Head of caudate nucleus (tissue), 42 donors: ENCODE measurements around the gene DDAH1.
A peak's percentile ranks its signal among the peaks of the same experiment; 100 is the strongest.

Experiments
- DNase-seq, 42 donors: peaks; one replicate each; pipeline versions ENCODE4 v3.0.0 to v3.0.0-alpha.2; 2020 to 2021; ENCODE audit warnings: mixed read lengths in 7 of 42
- intact Hi-C: fragments of 100-400 bp; cut with DNase I; formaldehyde crosslinking; loops from one replicate; pipeline ENCODE4 v1.15.0; 2022

The DDAH1 gene

DNA sequence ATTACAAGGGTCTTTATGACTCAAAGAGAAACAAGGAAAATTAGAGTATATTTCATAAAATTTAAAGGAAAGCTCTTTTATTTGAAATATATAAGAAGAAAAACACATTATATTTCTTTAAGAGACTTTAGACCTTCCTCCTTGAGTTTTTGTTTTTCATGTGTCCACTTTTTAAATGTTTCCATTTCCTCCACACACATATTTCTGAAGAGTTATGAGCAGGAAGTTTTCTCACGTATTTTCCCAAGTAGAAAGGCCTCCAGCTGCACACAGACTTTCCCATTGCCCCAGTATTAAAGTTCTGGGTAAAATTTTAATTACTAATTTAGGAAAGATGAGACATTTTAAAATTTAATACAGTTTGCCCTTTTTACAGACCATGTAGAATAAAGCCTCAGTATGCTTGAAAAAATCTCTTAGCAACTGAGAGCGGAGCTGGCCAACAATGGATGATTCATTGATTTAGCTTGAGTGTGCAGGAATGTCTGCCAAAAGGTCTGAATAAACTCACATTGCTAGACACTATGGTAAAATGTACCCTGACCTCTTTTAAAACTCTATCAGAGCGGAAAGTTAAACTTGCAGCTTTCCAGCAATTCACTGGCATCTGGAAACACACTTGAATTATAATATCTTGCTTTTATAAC, 57.9 kb downstream of the DDAH1 start:
- intact Hi-C loops: no loop called here
- DNase-seq: peak in 16 of 42 donors; percentile 6 to 68 (median 29)

GRCh38 chr1:85406081-85406480, 58.9 kb downstream of the DDAH1 start:
- DNase-seq: no peak
- intact Hi-C loops: no loop called here

DNA sequence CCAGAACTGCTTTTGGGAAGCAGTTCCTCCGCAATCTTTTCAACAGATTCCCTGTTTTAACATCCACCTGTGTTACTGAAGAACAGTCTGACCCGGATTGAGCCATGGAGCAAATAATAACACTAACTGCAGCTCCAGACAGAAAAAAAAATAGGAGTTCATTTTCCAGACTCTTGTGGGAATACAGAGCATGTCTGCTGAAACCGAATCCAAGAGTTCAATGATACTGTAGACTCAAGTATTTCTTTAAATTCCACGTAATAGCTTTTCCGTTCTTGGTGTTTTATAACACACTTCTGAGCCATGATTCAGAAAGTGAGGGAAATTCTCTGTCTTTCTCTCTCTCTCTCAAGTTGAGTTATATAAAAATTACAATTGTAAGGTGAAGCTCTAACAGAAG, 60.6 kb downstream of the DDAH1 start:
- intact Hi-C loops: no loop called here

DNA sequence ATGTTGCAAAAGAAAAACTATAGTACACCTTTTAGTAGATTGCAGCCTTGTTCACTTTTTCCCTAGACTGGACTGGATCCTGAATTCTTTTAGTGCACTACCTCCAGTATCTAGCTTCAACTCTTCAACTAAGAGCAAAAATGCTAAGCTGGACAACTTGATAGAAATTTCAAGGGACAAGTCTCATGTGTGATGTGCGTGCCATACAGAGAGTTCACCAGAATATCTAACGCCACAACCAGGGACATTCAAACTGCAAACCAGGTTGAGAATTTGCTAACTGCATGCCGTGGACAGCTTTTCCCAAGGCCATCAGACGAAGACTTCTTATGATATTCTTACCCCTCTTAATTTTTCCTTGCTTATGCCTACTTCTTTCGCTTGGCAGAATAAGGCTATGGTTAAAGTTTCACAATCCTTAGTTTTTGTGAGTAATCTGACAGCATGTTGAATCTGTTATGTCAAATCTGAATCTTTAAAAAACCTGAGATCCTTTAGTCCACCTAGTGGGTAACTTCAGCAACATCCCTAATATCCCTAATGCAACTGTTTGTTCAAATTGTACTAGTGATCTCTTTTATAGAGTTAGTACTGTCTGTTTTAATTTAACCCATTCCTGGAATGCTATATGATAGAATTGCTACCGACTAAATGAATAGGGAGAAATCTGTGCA, 66.4 kb downstream of the DDAH1 start:
- DNase-seq: no peak
- intact Hi-C loops: no loop called here

More for the DNA sequence above, 60.6 kb downstream of the DDAH1 start:
- DNase-seq: no peak

DNA sequence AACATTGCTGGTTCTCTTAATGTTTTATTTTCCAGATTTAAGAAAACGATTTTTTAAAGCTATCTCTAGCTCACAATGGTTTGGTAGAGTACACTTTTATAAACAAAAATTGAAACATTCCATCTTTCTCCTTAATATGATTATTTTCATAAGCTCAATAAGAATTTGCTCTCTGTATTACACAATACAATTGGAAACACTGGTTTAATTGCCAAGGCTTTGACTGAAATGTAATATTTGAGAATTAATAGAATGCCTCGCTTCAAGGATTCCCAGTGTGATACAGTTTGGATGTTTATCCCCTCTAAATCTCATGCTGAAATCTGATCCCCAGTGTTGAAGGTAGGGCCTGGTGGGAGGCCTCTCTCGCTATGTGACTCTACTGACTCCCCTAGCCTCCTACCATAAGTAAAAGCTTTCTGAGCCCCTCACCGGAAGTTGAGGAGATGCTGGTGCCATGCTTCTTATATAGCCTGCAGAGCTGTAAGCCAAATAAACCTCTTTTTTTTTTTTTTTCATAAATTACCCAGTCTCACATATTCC, 67.4 kb downstream of the DDAH1 start:
- intact Hi-C loops: no loop called here
- DNase-seq: no peak

GRCh38 chr1:85396194-85396593, 68.8 kb downstream of the DDAH1 start:
- intact Hi-C loops: no loop called here
- DNase-seq: no peak

DNA sequence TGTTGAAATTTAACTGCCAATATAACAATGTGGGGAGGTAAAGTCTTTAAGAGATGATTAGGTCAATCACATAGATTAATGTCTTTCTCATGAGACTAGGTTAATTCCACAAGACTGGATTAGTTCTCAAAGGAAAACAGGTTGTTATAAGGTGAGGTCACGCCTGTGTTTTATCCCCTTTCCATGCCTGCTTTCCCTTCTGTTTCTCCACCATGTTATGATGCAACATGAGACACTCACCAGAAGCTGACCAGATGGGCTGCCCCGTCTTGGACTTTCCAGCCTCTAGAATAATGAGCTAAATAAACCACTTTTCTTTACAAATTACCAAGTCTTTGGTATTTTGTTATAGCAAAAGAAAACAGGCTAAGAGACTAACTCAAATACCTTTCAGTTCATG, 70.8 kb downstream of the DDAH1 start:
- intact Hi-C loops: no loop called here
- no peak for DNase-seq

GRCh38 chr1:85393490-85393889, 71.5 kb downstream of the DDAH1 start:
- no peak for DNase-seq
- intact Hi-C loops: no loop called here

GRCh38 chr1:85388416-85388815, 76.5 kb downstream of the DDAH1 start:
- no peak for DNase-seq
- intact Hi-C loops: no loop called here

DNA sequence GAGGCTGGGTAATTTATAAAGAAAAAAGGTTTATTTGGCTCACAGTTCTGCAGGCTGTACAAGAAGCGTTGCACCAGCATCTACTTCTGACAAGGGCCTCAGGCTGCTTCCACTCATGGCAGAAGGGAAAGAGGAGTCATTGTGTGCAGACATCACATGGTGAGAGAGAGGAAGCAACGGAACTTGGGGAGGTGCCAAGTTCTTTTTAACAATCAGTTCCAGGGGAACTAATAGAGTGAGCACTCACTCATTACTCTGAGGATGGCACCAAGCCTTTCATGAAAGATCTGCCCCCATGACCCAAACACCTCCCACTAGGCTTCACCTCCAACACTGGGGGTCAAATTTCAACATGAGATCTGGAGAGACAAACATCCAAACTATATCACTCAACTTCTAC, 77.2 kb downstream of the DDAH1 start:
- intact Hi-C loops: no loop called here
- DNase-seq: no peak

- intact Hi-C loops: no loop called here
- no peak for DNase-seq
Observed at GRCh38 chr1:85386068-85386722, 78.8 kb downstream of the DDAH1 start.

DNA sequence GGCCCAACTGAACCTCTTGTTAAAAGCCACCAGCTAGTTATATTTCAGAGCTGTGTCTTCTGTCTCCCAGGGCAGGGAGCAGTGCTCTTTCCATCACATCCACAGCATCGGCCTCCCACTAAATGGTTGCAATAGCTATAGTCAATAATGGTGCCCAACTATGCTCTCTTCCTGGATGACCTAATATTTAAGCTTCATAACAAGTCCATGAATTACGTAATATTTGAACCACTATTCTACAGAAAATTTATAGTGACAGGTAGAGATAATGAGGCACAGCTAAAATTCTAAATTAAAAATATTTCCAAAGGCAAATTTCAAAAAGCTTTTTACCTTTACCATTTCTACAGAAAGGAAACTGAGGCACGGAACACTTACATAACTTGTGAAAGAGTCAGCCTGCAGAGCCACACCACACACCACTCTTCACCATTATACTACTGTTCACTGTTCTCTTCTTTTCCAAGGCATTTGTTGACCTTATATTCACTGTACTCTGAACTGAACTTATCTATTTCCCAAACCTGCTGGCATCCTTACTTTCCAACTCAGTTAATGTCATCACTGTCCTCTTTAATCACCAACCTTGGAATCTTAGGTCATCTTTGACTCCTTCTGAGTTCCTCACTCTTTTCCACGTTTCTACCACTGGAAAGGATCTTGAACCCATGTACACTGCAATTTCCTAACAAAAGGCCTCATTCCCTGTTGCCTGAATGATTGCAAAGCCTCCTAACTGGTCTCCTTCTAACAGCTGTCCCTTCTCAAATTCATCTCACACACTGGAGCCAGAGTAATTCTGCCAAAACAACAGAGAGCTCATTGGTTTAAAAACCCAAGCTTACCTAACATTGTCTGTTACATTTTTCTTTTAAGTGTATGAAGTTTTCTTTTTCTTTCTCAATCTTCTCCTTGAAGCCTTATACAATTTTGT, 85.5 kb downstream of the DDAH1 start:
- intact Hi-C loops: no loop called here

GRCh38 chr1:85378534-85378933, 86.4 kb downstream of the DDAH1 start:
- intact Hi-C loops: no loop called here
- DNase-seq: no peak

More for the DNA sequence above, 85.5 kb downstream of the DDAH1 start:
- peak in 1 of 42 donors; percentile 6 for DNase-seq

DNA sequence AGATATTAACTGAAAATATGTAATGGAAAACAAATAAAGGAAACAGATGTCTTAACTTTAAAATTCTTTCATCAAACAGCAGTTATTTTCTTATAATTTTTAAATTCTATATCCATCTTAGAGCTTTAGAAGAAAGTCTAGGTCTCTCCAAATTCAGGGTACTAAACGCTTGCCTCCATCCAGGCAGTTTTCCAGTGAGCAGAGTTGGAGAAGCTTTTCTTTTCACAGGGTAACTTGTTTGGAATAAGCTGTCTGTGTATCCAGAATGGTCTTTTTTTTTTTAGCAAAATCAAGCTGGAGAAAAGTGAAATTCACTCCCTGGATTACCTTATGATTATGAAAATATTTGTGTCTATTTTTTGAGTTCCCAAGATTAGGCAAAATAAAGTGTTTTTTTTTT, 88.6 kb downstream of the DDAH1 start:
- intact Hi-C loops: no loop called here
- peak in 2 of 42 donors; percentile 7 to 17 for DNase-seq

DNA sequence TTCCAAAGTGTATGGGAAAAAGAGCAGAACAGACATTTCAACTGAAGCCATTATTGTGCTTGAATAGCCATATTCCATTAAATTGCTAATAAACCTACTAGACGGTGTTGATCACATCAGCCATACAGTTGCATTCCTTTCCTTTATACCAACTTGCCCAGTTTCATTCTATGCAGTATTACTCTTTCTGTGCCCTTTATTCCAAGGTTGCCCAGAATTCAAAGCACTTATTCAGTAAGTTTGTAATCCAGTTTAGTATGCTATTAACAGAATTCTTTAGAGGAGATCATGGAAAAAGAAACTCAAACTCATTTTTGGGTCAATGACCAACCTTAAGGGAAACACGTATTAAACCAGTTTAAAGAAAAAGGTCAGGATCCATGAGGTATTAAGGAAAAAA, 89.5 kb downstream of the DDAH1 start:
- DNase-seq: no peak
- intact Hi-C loops: no loop called here

DNA sequence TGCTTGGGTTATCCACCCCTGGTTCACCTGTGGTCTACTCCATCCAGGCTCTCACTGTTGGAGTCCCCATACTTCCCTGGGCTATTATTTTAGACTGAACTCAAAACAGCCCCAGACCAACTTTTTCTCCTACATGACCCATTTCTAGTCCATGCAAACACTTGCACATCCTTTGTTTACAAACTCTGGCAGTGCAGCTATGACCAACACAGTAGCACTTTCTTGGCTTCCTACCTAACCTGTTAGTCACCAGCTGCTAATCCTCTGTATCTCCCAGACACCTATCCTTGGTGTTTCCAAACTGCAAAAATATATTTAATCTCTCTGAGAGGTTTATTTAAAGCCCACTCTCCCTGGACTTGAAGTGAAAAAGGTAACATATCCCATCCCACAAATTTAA, 90.8 kb downstream of the DDAH1 start:
- peak in 1 of 42 donors; percentile 37 for DNase-seq
- intact Hi-C loops: no loop called here

- DNase-seq: no peak
- intact Hi-C loops: no loop called here
Observed at GRCh38 chr1:85373378-85373708, 91.6 kb downstream of the DDAH1 start.

DNA sequence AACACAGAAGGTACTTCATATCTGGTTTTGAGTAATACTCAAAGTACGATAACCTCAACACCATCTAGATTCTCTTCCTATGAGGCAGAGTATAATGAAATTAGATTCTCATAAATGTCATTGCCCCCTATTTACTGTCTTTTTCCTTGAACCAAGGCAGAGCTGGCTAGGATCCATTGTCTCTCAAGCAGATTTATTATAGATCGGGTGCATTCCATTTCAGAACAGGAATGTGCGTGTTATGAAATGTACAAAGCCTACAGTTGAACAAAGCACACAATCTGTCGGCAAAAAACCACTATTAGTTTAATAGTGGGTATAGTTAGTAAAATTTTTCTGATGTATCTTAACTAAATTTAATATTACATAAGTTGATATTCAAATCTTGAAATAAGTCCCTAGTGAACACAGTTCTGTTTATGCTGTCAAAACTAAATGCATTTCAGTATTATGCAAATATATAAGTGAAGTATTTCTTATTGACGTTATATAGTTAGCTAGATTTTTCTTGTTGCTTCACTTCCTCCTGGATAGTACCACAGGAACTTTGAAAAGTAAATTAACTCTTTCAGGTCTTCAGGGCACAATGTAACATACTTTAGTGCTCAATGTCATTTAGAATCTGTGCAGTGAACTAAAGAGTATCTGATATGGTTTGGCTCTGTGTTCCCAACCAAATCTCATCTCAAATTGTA, 92.1 kb downstream of the DDAH1 start:
- no peak for DNase-seq
- intact Hi-C loops: no loop called here

- intact Hi-C loops: no loop called here
- DNase-seq: no peak
Observed at GRCh38 chr1:85371021-85371420, 93.9 kb downstream of the DDAH1 start.
